ENCODE measurements around the gene GBX1.

DNA sequence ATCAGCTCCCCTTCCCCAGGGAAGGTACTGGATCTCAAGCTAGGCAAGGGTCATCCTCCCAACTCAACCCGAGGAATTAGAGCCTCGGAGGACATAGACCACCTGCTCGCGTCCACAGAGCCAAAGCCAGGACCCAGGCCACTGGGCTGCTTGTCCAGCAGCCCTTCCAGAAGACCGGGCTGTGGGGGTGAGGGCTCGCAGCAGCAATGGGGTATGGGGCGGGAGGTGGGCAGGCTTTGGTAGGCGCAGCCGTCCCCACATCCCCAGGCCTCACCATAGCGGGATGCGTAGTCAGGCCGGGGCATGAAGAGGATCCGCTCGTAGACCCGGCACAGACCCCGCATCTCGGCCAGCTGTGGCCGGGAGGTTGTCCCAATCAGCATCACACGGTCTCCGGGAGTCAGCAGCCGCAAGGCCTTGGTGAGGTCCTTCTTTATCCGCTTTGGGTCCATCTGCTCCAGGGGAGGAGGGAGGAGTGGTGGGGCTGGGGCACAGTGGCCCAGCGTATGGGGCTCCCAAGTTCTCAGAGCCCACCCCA lies 24.6 kb upstream of the GBX1 start:
- TF ChIP-seq TEAD4 (CRISPR knock-in tag; IDR thresholded peaks at IDR 0.05): no peak
- TF ChIP-seq CTCF (IDR thresholded peaks at IDR 0.05): no peak
- TF ChIP-seq, protein P1, sequence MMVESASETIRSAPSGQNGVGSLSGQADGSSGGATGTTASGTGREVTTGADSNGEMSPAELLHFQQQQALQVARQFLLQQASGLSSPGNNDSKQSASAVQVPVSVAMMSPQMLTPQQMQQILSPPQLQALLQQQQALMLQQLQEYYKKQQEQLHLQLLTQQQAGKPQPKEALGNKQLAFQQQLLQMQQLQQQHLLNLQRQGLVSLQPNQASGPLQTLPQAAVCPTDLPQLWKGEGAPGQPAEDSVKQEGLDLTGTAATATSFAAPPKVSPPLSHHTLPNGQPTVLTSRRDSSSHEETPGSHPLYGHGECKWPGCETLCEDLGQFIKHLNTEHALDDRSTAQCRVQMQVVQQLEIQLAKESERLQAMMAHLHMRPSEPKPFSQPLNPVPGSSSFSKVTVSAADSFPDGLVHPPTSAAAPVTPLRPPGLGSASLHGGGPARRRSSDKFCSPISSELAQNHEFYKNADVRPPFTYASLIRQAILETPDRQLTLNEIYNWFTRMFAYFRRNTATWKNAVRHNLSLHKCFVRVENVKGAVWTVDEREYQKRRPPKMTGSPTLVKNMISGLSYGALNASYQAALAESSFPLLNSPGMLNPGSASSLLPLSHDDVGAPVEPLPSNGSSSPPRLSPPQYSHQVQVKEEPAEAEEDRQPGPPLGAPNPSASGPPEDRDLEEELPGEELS (CRISPR knock-in tag; IDR thresholded peaks at IDR 0.05): no peak
- no peak for TF ChIP-seq ELF4 (CRISPR knock-in tag; IDR thresholded peaks at IDR 0.05; ENCODE audit: low read depth)
- TF ChIP-seq, protein P2, sequence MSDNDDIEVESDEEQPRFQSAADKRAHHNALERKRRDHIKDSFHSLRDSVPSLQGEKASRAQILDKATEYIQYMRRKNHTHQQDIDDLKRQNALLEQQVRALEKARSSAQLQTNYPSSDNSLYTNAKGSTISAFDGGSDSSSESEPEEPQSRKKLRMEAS (CRISPR knock-in tag; IDR thresholded peaks at IDR 0.05): no peak
- no peak for TF ChIP-seq SP1 (CRISPR knock-in tag; conservative IDR thresholded peaks at IDR 0.05)
- no peak for TF ChIP-seq PREB (CRISPR knock-in tag; IDR thresholded peaks at IDR 0.05; ENCODE audit: borderline replicate concordance)
- no peak for TF ChIP-seq JUN (CRISPR knock-in tag; IDR thresholded peaks at IDR 0.05)
- TF ChIP-seq USF2 (CRISPR knock-in tag; IDR thresholded peaks at IDR 0.05): no peak
- TF ChIP-seq ZNF232 (CRISPR knock-in tag; IDR thresholded peaks at IDR 0.05): no peak
- no peak for TF ChIP-seq ETV6 (CRISPR knock-in tag; IDR thresholded peaks at IDR 0.05)
- TF ChIP-seq, protein P3, sequence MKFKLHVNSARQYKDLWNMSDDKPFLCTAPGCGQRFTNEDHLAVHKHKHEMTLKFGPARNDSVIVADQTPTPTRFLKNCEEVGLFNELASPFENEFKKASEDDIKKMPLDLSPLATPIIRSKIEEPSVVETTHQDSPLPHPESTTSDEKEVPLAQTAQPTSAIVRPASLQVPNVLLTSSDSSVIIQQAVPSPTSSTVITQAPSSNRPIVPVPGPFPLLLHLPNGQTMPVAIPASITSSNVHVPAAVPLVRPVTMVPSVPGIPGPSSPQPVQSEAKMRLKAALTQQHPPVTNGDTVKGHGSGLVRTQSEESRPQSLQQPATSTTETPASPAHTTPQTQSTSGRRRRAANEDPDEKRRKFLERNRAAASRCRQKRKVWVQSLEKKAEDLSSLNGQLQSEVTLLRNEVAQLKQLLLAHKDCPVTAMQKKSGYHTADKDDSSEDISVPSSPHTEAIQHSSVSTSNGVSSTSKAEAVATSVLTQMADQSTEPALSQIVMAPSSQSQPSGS (CRISPR knock-in tag; IDR thresholded peaks at IDR 0.05; ENCODE audit: borderline replicate concordance, low read depth): no peak
- TF ChIP-seq FOXP1 (CRISPR knock-in tag; IDR thresholded peaks at IDR 0.05; ENCODE audit: borderline replicate concordance): no peak
- no peak for TF ChIP-seq EMX1 (CRISPR knock-in tag; IDR thresholded peaks at IDR 0.05)
